Panc1 (cell line): ENCODE data around the gene SFN.

Source experiments
- CTCF ChIP-seq: fragments of 450-650 bp; IDR thresholded peaks from 2 replicates; pipeline ENCODE4 v1.5.1; 2017; ENCODE audit warnings: mild to moderate bottlenecking
- POLR2AphosphoS5 ChIP-seq: IDR thresholded peaks from 2 replicates; pipeline ENCODE4 v1.6.1; 2012; ENCODE audit warnings: mild to moderate bottlenecking, low read depth, low read length, moderate library complexity
- TF ChIP-seq, protein P1 (sequence below), 2 experiments: IDR thresholded peaks; 2 replicates each; pipeline ENCODE4 v1.6.1; 2011 to 2012; ENCODE audit warnings: low read depth in 2 of 2, control low read depth in 1 of 2, low read length in 1 of 2, mild to moderate bottlenecking in 1 of 2, moderate library complexity in 1 of 2; ENCODE audit not compliant: insufficient read depth in 1 of 2

DNA sequence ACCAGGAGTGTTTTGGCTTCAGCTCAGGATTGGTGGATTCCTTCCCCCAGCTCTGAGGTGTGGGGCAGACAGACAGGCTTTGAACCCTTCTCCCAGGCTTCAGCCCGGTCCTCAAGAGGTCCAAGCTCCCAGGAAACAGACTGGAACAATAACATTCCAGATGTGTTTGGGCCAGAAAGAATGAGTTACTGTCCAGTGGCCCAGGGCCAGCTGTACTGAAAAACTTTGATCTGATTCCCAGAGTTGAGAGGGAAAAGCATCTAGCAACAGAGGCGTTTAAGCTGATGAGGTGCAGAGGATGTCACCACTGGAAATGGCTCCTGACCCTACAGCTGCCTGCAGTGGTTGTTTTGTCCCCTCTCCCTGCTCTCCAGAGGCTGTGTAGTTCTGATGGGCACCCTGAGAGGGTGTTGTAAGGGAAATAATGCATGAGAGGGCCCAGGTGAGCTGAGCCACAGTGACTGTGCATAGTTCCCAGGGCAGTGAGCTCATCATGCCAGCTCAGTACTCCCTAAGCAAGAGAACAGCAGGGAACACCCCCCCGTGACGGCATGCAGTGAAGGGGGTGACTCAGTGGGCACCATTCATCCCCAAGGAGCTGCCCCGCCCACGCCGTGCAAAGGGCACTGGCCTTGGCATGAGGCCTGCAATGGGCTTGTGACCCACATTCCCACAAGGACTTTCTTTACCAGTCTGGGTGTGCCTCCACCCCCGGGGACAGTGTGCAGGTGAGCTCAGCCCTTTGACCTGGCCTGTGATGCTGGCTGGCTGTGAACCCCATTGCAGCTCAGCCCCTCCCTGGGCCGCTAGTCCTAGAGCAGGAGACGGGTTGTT, 13.8 kb upstream of the SFN start:
- TF ChIP-seq CTCF, result no peak
- TF ChIP-seq POLR2AphosphoS5, result no peak
- TF ChIP-seq, protein P1, sequence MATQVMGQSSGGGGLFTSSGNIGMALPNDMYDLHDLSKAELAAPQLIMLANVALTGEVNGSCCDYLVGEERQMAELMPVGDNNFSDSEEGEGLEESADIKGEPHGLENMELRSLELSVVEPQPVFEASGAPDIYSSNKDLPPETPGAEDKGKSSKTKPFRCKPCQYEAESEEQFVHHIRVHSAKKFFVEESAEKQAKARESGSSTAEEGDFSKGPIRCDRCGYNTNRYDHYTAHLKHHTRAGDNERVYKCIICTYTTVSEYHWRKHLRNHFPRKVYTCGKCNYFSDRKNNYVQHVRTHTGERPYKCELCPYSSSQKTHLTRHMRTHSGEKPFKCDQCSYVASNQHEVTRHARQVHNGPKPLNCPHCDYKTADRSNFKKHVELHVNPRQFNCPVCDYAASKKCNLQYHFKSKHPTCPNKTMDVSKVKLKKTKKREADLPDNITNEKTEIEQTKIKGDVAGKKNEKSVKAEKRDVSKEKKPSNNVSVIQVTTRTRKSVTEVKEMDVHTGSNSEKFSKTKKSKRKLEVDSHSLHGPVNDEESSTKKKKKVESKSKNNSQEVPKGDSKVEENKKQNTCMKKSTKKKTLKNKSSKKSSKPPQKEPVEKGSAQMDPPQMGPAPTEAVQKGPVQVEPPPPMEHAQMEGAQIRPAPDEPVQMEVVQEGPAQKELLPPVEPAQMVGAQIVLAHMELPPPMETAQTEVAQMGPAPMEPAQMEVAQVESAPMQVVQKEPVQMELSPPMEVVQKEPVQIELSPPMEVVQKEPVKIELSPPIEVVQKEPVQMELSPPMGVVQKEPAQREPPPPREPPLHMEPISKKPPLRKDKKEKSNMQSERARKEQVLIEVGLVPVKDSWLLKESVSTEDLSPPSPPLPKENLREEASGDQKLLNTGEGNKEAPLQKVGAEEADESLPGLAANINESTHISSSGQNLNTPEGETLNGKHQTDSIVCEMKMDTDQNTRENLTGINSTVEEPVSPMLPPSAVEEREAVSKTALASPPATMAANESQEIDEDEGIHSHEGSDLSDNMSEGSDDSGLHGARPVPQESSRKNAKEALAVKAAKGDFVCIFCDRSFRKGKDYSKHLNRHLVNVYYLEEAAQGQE (IDR thresholded peaks at IDR 0.05; ENCODE audit: insufficient read depth in 1 of 2, low read depth in 2 of 2, low read length in 1 of 2), result no peak
